HepG2 (cell line): Measurements from ENCODE around the gene PDIK1L. TPM values are rescaled to one million over a fixed set of nuclear protein-coding genes. Genes with fewer than 3 reads are reported as not detected.
A peak's percentile ranks its signal among the peaks of the same experiment; 100 is the strongest.

Source experiments
- ARNT ChIP-seq: fragments of 450-650 bp; IDR thresholded peaks from 2 replicates; pipeline ENCODE4 v1.6.1; 2017
- FOXJ3 ChIP-seq: sonication (generic); formaldehyde crosslinking; IDR thresholded peaks from 2 replicates; pipeline ENCODE4 v1.4.0; 2020; ENCODE audit warnings: missing genetic modification reagents, mild to moderate bottlenecking, borderline replicate concordance
- HCFC1 ChIP-seq: fragments of 150-350 bp; IDR thresholded peaks from 2 replicates; pipeline ENCODE4 v1.6.1; 2014; ENCODE audit warnings: low read depth, low read length
- HHEX ChIP-seq: IDR thresholded peaks from 2 replicates; pipeline ENCODE4 v1.6.1; 2016; ENCODE audit warnings: control low read depth
- RBFOX2 ChIP-seq: fragments of 200-400 bp; formaldehyde crosslinking; IDR thresholded peaks from 2 replicates; pipeline ENCODE4 v1.6.1; 2017; ENCODE audit warnings: low read depth, mild to moderate bottlenecking, low read length
- RNF2 ChIP-seq: fragments of 450-650 bp; conservative IDR thresholded peaks from 2 replicates; pipeline ENCODE4 v1.6.1; 2016; ENCODE audit warnings: low read depth
- SKI ChIP-seq: fragments of 450-650 bp; IDR thresholded peaks from one replicate; pipeline ENCODE4 v1.6.1; 2018; ENCODE audit warnings: mild to moderate bottlenecking; ENCODE audit not compliant: partially characterized antibody
- ZFY ChIP-seq: sonication (generic); formaldehyde crosslinking; IDR thresholded peaks from 2 replicates; pipeline ENCODE4 v1.4.0; 2020; ENCODE audit warnings: missing genetic modification reagents
- ZFYVE20 ChIP-seq: sonication (generic); formaldehyde crosslinking; IDR thresholded peaks from 2 replicates; pipeline ENCODE4 v1.8.0; 2023; ENCODE audit warnings: low read depth, mild to moderate bottlenecking, moderate library complexity, missing genetic modification reagents, borderline replicate concordance
- ZNF138 ChIP-seq: sonication (generic); formaldehyde crosslinking; IDR thresholded peaks from 2 replicates; pipeline ENCODE4 v1.5.0; 2020; ENCODE audit warnings: mild to moderate bottlenecking, low read depth, missing genetic modification reagents
- ZNF772 ChIP-seq: sonication (generic); formaldehyde crosslinking; IDR thresholded peaks from 2 replicates; pipeline ENCODE4 v1.5.0; 2020; ENCODE audit warnings: mild to moderate bottlenecking, missing genetic modification reagents
- ZNF879 ChIP-seq: sonication (generic); formaldehyde crosslinking; IDR thresholded peaks from 2 replicates; pipeline ENCODE4 v1.8.1; 2023; ENCODE audit warnings: missing genetic modification reagents
- polyA plus RNA-seq, 8 experiments: library from polyadenylated mRNA; depleted of rRNA in 3 of 8; stranded (reverse) in 7 of 8; unstranded in 1 of 8; fragments of >200 nt; fragmentation: Illumina TruSeq in 4 of 8; extraction: Trizol in 4 of 8; gene quantifications; 2 replicates each; pipeline versions ENCODE4 v1.2.1 to v1.2.3, GENCODE V29; 2011 to 2016; ENCODE audit warnings: low read depth in 4 of 8, missing spikeins in 1 of 8, mixed read lengths in 1 of 8; ENCODE audit not compliant: insufficient read depth in 1 of 8
- total RNA-seq, 5 experiments: library from RNA; depleted of rRNA; stranded (reverse); fragments of >200 nt; fragmentation: Illumina TruSeq; extraction: Trizol; gene quantifications; 2 replicates each; pipeline ENCODE4 v1.2.3, GENCODE V29; 2016; ENCODE audit warnings: low read depth in 1 of 5
- TF ChIP-seq, protein P1 (sequence below): sonication (generic); formaldehyde crosslinking; IDR thresholded peaks from 2 replicates; pipeline ENCODE4 v1.5.1; 2020; ENCODE audit warnings: mild to moderate bottlenecking, missing genetic modification reagents, moderate library complexity
- TF ChIP-seq, protein P2 (sequence below), 2 experiments: sonication (generic) in 1 of 2; formaldehyde crosslinking in 1 of 2; IDR thresholded peaks; 2 replicates each; pipeline versions ENCODE4 v1.4.0 to v1.6.1; 2018 to 2020; ENCODE audit warnings: missing genetic modification reagents in 2 of 2, borderline replicate concordance in 1 of 2, low read depth in 1 of 2, mild to moderate bottlenecking in 1 of 2, missing biosample characterization in 1 of 2
- TF ChIP-seq, protein P3 (sequence below): IDR thresholded peaks from 2 replicates; pipeline ENCODE4 v1.6.1; 2016; ENCODE audit warnings: missing compliant biosample characterization, missing genetic modification reagents, borderline replicate concordance
- TF ChIP-seq, protein P4 (sequence below): sonication (generic); formaldehyde crosslinking; IDR thresholded peaks from 2 replicates; pipeline ENCODE4 v1.5.0; 2020; ENCODE audit warnings: missing genetic modification reagents
- TF ChIP-seq, protein P5 (sequence below): sonication (generic); formaldehyde crosslinking; conservative IDR thresholded peaks from 2 replicates; pipeline ENCODE4 v1.8.0; 2022; ENCODE audit warnings: mild to moderate bottlenecking, moderate library complexity, missing genetic modification reagents

PDIK1L gene
- total and polyA plus RNA-seq, 2 of the 13 experiments (the other 11 are each of a cell fraction or from before 2014, with no cell fraction given): 1.9 to 4.6 TPM

DNA sequence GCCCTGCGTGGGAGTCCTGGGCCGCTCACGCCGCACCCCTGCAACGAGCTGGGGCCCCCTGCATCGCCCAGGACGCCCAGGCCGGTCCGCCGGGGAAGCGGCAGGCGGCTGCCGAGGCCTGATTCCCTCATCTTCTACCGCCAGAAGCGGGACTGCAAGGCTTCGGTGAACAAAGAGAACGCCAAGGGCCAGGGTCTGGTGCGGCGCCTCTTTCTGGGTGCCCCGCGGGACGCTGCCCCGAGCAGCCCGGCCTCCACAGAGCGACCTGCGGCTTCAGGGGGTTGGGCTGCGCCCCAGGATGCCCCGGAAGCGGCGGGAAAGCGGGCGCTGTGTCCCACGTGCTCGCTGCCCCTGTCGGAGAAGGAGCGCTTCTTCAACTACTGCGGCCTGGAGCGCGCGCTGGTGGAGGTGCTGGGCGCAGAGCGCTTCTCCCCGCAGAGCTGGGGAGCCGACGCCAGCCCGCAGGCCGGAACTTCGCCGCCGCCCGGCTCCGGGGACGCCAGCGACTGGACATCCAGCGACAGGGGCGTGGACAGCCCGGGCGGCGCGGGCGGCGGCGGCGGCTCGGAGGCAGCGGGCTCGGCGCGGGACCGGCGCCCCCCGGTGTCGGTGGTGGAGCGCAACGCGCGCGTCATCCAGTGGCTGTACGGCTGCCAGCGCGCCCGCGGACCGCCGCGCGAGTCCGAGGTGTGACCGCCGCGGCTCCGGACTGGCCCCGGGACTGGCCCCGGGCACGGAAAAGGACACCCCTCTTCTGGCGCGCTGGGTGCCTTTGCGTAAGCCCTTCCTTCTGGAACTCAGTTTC is 50.0 kb downstream of the PDIK1L start (continued):
- TF ChIP-seq, protein P1, sequence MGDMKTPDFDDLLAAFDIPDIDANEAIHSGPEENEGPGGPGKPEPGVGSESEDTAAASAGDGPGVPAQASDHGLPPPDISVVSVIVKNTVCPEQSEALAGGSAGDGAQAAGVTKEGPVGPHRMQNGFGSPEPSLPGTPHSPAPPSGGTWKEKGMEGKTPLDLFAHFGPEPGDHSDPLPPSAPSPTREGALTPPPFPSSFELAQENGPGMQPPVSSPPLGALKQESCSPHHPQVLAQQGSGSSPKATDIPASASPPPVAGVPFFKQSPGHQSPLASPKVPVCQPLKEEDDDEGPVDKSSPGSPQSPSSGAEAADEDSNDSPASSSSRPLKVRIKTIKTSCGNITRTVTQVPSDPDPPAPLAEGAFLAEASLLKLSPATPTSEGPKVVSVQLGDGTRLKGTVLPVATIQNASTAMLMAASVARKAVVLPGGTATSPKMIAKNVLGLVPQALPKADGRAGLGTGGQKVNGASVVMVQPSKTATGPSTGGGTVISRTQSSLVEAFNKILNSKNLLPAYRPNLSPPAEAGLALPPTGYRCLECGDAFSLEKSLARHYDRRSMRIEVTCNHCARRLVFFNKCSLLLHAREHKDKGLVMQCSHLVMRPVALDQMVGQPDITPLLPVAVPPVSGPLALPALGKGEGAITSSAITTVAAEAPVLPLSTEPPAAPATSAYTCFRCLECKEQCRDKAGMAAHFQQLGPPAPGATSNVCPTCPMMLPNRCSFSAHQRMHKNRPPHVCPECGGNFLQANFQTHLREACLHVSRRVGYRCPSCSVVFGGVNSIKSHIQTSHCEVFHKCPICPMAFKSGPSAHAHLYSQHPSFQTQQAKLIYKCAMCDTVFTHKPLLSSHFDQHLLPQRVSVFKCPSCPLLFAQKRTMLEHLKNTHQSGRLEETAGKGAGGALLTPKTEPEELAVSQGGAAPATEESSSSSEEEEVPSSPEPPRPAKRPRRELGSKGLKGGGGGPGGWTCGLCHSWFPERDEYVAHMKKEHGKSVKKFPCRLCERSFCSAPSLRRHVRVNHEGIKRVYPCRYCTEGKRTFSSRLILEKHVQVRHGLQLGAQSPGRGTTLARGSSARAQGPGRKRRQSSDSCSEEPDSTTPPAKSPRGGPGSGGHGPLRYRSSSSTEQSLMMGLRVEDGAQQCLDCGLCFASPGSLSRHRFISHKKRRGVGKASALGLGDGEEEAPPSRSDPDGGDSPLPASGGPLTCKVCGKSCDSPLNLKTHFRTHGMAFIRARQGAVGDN (CRISPR knock-in tag): peak; percentile 88
- TF ChIP-seq, protein P2, sequence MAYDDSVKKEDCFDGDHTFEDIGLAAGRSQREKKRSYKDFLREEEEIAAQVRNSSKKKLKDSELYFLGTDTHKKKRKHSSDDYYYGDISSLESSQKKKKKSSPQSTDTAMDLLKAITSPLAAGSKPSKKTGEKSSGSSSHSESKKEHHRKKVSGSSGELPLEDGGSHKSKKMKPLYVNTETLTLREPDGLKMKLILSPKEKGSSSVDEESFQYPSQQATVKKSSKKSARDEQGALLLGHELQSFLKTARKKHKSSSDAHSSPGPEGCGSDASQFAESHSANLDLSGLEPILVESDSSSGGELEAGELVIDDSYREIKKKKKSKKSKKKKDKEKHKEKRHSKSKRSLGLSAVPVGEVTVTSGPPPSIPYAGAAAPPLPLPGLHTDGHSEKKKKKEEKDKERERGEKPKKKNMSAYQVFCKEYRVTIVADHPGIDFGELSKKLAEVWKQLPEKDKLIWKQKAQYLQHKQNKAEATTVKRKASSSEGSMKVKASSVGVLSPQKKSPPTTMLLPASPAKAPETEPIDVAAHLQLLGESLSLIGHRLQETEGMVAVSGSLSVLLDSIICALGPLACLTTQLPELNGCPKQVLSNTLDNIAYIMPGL (CRISPR knock-in tag; IDR thresholded peaks at IDR 0.05; ENCODE audit: borderline replicate concordance in 1 of 2, low read depth in 1 of 2): 0 out of 4 replicates have a peak, but pooled peaks of 1 of the 2 experiments have one; percentile 38
- TF ChIP-seq ZFYVE20 (CRISPR knock-in tag): no peak
- peak; percentile 64; the same call in 1 of the 2 replicates for TF ChIP-seq ZFY
- 0 out of 2 replicates have a peak, but pooled peaks have one; percentile 39 for TF ChIP-seq ZNF879 (CRISPR knock-in tag)
- TF ChIP-seq, protein P3, sequence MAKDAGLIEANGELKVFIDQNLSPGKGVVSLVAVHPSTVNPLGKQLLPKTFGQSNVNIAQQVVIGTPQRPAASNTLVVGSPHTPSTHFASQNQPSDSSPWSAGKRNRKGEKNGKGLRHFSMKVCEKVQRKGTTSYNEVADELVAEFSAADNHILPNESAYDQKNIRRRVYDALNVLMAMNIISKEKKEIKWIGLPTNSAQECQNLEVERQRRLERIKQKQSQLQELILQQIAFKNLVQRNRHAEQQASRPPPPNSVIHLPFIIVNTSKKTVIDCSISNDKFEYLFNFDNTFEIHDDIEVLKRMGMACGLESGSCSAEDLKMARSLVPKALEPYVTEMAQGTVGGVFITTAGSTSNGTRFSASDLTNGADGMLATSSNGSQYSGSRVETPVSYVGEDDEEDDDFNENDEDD (CRISPR knock-in tag): peak; percentile 92; the same call in 1 of the 2 replicates
- TF ChIP-seq, protein P4, sequence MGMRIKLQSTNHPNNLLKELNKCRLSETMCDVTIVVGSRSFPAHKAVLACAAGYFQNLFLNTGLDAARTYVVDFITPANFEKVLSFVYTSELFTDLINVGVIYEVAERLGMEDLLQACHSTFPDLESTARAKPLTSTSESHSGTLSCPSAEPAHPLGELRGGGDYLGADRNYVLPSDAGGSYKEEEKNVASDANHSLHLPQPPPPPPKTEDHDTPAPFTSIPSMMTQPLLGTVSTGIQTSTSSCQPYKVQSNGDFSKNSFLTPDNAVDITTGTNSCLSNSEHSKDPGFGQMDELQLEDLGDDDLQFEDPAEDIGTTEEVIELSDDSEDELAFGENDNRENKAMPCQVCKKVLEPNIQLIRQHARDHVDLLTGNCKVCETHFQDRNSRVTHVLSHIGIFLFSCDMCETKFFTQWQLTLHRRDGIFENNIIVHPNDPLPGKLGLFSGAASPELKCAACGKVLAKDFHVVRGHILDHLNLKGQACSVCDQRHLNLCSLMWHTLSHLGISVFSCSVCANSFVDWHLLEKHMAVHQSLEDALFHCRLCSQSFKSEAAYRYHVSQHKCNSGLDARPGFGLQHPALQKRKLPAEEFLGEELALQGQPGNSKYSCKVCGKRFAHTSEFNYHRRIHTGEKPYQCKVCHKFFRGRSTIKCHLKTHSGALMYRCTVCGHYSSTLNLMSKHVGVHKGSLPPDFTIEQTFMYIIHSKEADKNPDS (CRISPR knock-in tag): 0 out of 2 replicates have a peak, but pooled peaks have one; percentile 23
- no peak for TF ChIP-seq HCFC1
- TF ChIP-seq ZNF138 (CRISPR knock-in tag): peak; percentile 67; the same call in 1 of the 2 replicates
- TF ChIP-seq RNF2: peak; percentile 72; the same call in 1 of the 2 replicates
- no peak for TF ChIP-seq ARNT
- peak; percentile 23 for TF ChIP-seq SKI
- peak; percentile 50 for TF ChIP-seq RBFOX2
- no peak for TF ChIP-seq ZNF772 (CRISPR knock-in tag)
- TF ChIP-seq, protein P5, sequence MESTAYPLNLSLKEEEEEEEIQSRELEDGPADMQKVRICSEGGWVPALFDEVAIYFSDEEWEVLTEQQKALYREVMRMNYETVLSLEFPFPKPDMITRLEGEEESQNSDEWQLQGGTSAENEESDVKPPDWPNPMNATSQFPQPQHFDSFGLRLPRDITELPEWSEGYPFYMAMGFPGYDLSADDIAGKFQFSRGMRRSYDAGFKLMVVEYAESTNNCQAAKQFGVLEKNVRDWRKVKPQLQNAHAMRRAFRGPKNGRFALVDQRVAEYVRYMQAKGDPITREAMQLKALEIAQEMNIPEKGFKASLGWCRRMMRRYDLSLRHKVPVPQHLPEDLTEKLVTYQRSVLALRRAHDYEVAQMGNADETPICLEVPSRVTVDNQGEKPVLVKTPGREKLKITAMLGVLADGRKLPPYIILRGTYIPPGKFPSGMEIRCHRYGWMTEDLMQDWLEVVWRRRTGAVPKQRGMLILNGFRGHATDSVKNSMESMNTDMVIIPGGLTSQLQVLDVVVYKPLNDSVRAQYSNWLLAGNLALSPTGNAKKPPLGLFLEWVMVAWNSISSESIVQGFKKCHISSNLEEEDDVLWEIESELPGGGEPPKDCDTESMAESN (CRISPR knock-in tag): peak; percentile 75; the same call in 1 of the 2 replicates
- TF ChIP-seq FOXJ3 (CRISPR knock-in tag): no peak
- no peak for TF ChIP-seq HHEX
